ENCODE data around the gene VAV3.

VAV3 gene

GRCh38 chr1:107524301-107524700 lies 440.7 kb downstream of the VAV3 start:
- no peak for DNase-seq

GRCh38 chr1:107523736-107524135 lies 441.2 kb downstream of the VAV3 start:
- no peak for DNase-seq

GRCh38 chr1:107523061-107523460 lies 441.9 kb downstream of the VAV3 start:
- no peak for DNase-seq
